Uterus (tissue), 4 donors: Measurements from ENCODE around the gene CTLA4. TPM values are rescaled to one million over a fixed set of nuclear protein-coding genes. Genes with fewer than 3 reads are reported as not detected.

Source experiments
- DNase-seq, 2 donors: peaks; one replicate each; pipeline ENCODE4 v3.0.0-alpha.2; 2019 to 2020
- H3K27ac ChIP-seq, 2 donors: fragments of 200-600 bp; sonication (generic); 1 replicate in 1 of 2; 2 replicates in 1 of 2; pipeline ENCODE4 v1.5.1; 2016 to 2018
- H3K27me3 ChIP-seq, 2 donors: fragments of 200-600 bp; sonication (generic); one replicate each; pipeline ENCODE4 v1.5.1; 2018 to 2019; ENCODE audit warnings: control low read depth in 1 of 2
- H3K36me3 ChIP-seq, 2 donors: fragments of 200-600 bp; sonication (generic); one replicate each; pipeline ENCODE4 v1.5.1; 2019; ENCODE audit warnings: control low read depth in 1 of 2
- H3K4me1 ChIP-seq, 2 donors: fragments of 200-600 bp; sonication (generic); one replicate each; pipeline ENCODE4 v1.5.1; 2018 to 2019; ENCODE audit warnings: control low read depth in 1 of 2
- H3K4me3 ChIP-seq, 2 donors: fragments of 200-600 bp; sonication (generic); 1 replicate in 1 of 2; 2 replicates in 1 of 2; pipeline ENCODE4 v1.5.1; 2018 to 2019; ENCODE audit warnings: mild to moderate bottlenecking in 1 of 2
- H3K9me3 ChIP-seq, 2 donors: fragments of 200-600 bp; sonication (generic); one replicate each; pipeline ENCODE4 v1.5.1; 2019; ENCODE audit warnings: control low read depth in 1 of 2
- POLR2A ChIP-seq, 2 donors: fragments of 450-650 bp; IDR thresholded peaks; one replicate each; pipeline ENCODE4 v1.6.1; 2016; ENCODE audit warnings: antibody characterized with exemption in 2 of 2, mild to moderate bottlenecking in 1 of 2, moderate library complexity in 1 of 2
- intact Hi-C: fragments of 100-400 bp; cut with DNase I; formaldehyde crosslinking; loops from one replicate; pipeline ENCODE4 v1.15.1; 2023; ENCODE audit warnings: low total_unique reads
- total RNA-seq, 4 donors: library from RNA; depleted of rRNA in 3 of 4; stranded (reverse); fragments of >200 nt in 3 of 4; gene quantifications; one replicate each; pipeline versions ENCODE4 v1.1.0 to v1.2.4, GENCODE V29; 2014 to 2023
- TF ChIP-seq, protein P1 (sequence below), 4 experiments: fragments of 200-600 bp in 2 of 4; fragments of 450-650 bp in 2 of 4; sonication (generic) in 2 of 4; IDR thresholded peaks; one replicate each; pipeline ENCODE4 v1.5.1; 2016 to 2019; ENCODE audit warnings: antibody characterized with exemption in 4 of 4, mild to moderate bottlenecking in 2 of 4, moderate library complexity in 1 of 4
- donor health status: DM: yes; HTN: yes; CAD: no.

CTLA4 gene
- total RNA-seq, 4 donors from 2014 or later, result 0.14 TPM; not detected in 3

DNA sequence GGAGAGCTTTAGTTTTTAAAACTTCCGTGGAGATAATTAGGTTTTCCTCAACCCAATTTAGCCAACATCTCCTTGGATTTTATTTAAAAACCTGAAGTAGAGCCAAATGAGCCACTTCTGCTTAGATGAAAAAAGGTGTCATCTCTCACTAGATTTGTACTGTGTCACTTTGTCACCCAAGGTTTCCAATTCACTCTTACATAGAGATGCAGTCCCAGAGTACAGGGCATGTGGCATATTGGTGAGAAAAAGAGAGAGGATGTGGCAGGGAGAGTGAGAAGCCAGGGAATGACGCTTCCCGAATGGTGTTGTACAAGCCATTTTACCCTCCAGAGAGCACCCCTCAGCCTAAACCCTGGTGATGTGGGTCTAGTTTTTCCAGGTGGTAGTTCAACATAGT lies 44.4 kb upstream of the CTLA4 start:
- no peak for DNase-seq
- no peaks in the 10 kb centered on the region for H3K9me3 ChIP-seq
- H3K4me1 ChIP-seq, result no peaks in the 10 kb centered on the region
- H3K36me3 ChIP-seq, result no peaks in the 10 kb centered on the region
- intact Hi-C loops, result no loop called here
- no peak overlapping the region for H3K27ac ChIP-seq
- H3K4me3 ChIP-seq, result no peak overlapping the region
- H3K27me3 ChIP-seq, result no peaks in the 10 kb centered on the region
- TF ChIP-seq, protein P1, sequence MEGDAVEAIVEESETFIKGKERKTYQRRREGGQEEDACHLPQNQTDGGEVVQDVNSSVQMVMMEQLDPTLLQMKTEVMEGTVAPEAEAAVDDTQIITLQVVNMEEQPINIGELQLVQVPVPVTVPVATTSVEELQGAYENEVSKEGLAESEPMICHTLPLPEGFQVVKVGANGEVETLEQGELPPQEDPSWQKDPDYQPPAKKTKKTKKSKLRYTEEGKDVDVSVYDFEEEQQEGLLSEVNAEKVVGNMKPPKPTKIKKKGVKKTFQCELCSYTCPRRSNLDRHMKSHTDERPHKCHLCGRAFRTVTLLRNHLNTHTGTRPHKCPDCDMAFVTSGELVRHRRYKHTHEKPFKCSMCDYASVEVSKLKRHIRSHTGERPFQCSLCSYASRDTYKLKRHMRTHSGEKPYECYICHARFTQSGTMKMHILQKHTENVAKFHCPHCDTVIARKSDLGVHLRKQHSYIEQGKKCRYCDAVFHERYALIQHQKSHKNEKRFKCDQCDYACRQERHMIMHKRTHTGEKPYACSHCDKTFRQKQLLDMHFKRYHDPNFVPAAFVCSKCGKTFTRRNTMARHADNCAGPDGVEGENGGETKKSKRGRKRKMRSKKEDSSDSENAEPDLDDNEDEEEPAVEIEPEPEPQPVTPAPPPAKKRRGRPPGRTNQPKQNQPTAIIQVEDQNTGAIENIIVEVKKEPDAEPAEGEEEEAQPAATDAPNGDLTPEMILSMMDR (IDR thresholded peaks at IDR 0.05), result no peak
- no peak for TF ChIP-seq POLR2A (IDR thresholded peaks at IDR 0.05)

DNA sequence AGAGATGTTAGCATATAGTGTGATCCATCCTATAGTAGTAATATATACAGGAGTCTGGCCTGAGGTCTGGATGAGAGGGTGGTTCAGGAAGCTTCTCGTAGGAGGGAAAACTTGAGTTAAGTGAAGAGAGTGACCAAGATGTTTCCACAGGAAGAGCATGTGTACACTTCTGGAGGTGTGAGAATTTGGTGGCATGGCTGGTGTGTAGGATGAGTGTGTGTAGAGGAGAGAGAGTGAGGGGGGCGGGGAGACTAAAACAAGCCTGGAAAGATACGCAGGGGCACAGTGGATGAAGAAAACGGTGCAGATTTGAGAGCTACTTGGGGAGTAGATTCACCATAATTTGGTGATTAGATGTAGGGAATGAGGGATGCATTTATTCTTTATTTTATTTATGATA lies 43.5 kb upstream of the CTLA4 start:
- H3K4me3 ChIP-seq, result no peak overlapping the region
- DNase-seq, result no peak
- no peaks in the 10 kb centered on the region for H3K27me3 ChIP-seq
- no peaks in the 10 kb centered on the region for H3K9me3 ChIP-seq
- H3K36me3 ChIP-seq, result no peaks in the 10 kb centered on the region
- no peak for TF ChIP-seq POLR2A (IDR thresholded peaks at IDR 0.05)
- TF ChIP-seq, protein P1 (IDR thresholded peaks at IDR 0.05), result no peak
- H3K4me1 ChIP-seq, result no peaks in the 10 kb centered on the region
- no peak overlapping the region for H3K27ac ChIP-seq
- intact Hi-C loops, result no loop called here

DNA sequence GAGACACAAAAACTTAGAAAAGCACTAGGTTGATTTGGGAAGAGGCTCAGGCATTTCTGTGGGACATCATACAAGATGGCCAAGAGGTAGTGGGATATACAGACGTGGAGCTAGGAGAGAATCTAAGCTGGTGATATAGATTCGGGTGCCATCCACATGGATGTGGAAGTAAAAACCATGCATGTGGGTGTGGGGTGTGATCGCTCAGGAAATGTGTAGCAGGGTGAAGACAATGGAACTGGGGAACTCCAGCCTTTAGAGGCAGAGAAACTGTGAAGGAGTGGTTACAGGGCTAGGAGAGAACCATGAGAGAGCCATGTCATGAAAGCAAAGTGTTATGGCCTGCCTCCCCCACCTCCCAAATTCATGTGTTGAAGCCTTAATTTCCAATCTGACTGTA lies 43.0 kb upstream of the CTLA4 start:
- intact Hi-C loops, result no loop called here
- Histone ChIP-seq H3K27ac (no peak overlapping the region), H3K4me1 (no peaks in the 10 kb centered on the region), H3K36me3 (no peaks in the 10 kb centered on the region), H3K9me3 (no peaks in the 10 kb centered on the region), H3K27me3 (no peaks in the 10 kb centered on the region), H3K4me3 (no peak overlapping the region)
- DNase-seq, result no peak
- TF ChIP-seq, protein P1 (IDR thresholded peaks at IDR 0.05), result no peak
- no peak for TF ChIP-seq POLR2A (IDR thresholded peaks at IDR 0.05)

DNA sequence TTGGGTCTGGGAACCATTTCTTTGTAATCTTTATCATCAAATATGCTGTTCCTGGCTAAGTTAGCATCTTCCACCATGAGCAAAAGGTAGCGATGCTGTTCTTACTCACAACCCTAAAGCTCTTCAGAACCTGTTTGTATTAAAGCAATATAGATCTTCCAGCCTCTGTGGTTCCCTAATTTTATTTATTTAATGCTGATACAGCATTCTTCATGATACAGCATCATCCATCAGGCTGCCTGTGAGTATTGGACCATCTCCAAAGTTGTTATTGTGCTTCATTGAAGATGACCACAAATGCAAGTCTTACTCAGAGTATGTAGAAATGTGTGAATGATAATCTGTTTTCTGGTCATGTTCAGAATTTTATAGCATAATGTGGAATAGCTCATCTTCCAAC lies 40.9 kb upstream of the CTLA4 start:
- Histone ChIP-seq H3K4me1 (no peaks in the 10 kb centered on the region), H3K27ac (no peak overlapping the region), H3K27me3 (no peaks in the 10 kb centered on the region), H3K9me3 (no peaks in the 10 kb centered on the region), H3K4me3 (no peak overlapping the region), H3K36me3 (no peaks in the 10 kb centered on the region)
- no peak for DNase-seq
- no peak for TF ChIP-seq POLR2A (IDR thresholded peaks at IDR 0.05)
- intact Hi-C loops, result no loop called here

DNA sequence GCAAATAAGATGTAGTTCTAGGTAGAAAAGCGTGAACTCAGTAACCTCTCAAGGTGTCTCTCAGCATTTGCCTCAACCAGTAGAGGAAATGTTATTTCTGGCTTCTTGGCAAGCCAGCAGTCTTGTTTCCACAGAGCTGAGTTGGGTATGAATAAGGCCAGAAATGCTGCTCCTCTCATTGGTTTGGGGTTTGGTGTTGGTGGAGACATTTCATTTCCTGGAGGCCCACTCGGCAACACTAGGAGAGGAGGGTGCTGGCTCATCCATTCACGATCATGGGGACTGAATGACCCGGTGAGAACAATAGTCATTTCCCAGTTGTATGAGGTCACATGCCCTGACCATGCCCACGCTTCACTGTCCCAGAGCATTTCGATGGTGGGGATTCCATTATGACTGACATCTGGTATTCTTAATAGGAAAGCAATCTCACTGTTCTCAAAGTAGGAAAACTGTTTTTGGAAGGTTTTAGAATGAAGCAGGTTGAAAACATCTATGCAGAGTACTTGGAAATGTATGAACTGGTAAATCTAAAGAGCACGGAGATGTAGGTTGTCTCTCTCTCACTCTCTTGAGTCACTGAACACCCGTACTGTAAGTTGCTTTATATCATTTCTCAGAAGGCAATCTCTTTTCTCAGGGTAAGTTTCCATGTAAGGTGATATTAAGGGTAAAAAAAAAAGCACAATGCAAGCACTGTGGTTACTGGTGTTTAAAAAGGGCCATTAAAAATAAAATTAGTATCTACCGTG lies 37.1 kb upstream of the CTLA4 start:
- TF ChIP-seq, protein P1 (IDR thresholded peaks at IDR 0.05), result no peak
- no peak for TF ChIP-seq POLR2A (IDR thresholded peaks at IDR 0.05)
- H3K27me3 ChIP-seq, result no peaks in the 10 kb centered on the region
- no peaks in the 10 kb centered on the region for H3K9me3 ChIP-seq
- no peaks in the 10 kb centered on the region for H3K36me3 ChIP-seq
- H3K27ac ChIP-seq, result no peak overlapping the region
- DNase-seq, result no peak
- H3K4me3 ChIP-seq, result no peak overlapping the region
- intact Hi-C loops, result no loop called here
- H3K4me1 ChIP-seq, result no peaks in the 10 kb centered on the region
